BLaER1 (cell line): ENCODE results near the gene TRIM3.
A peak's percentile ranks its signal among the peaks of the same experiment; 100 is the strongest.

Experiments
- H3K27ac ChIP-seq: shearing (Covaris generic); formaldehyde crosslinking; 2 replicates; pipeline ENCODE4 v1.8.1; 2022
- H3K27me3 ChIP-seq: shearing (Covaris generic); formaldehyde crosslinking; 2 replicates; pipeline ENCODE4 v1.8.1; 2022
- H3K36me3 ChIP-seq: shearing (Covaris generic); formaldehyde crosslinking; 2 replicates; pipeline ENCODE4 v1.8.1; 2022
- H3K4me1 ChIP-seq: shearing (Covaris generic); formaldehyde crosslinking; 2 replicates; pipeline ENCODE4 v1.8.1; 2022
- H3K4me2 ChIP-seq: shearing (Covaris generic); formaldehyde crosslinking; 2 replicates; pipeline ENCODE4 v1.8.1; 2022
- H3K4me3 ChIP-seq: shearing (Covaris generic); formaldehyde crosslinking; 2 replicates; pipeline ENCODE4 v1.8.1; 2022
- H3K9ac ChIP-seq: shearing (Covaris generic); formaldehyde crosslinking; 2 replicates; pipeline ENCODE4 v1.8.1; 2022
- H3K9me3 ChIP-seq: shearing (Covaris generic); formaldehyde crosslinking; 2 replicates; pipeline ENCODE4 v1.8.1; 2022
- H4K20me1 ChIP-seq: shearing (Covaris generic); formaldehyde crosslinking; 2 replicates; pipeline ENCODE4 v1.8.1; 2022
- Cebpa-rat ChIP-seq: shearing (Covaris generic); IDR thresholded peaks from 2 replicates; pipeline ENCODE4 v1.8.1; 2022

The TRIM3 gene

GRCh38 chr11:6405846-6406245 is 67.9 kb downstream of the TRIM3 start:
- H3K9me3 ChIP-seq, result no peaks in the 10 kb centered on the region
- no peak overlapping the region for H3K4me3 ChIP-seq
- H3K27ac ChIP-seq, result no peak overlapping the region
- no peaks in the 10 kb centered on the region for H3K27me3 ChIP-seq
- peaks cover 47% of the 10 kb centered on the region for H3K4me1 ChIP-seq
- no peak for TF ChIP-seq Cebpa-rat
- H3K36me3 ChIP-seq, result peaks cover 20% of the 10 kb centered on the region
- H3K4me2 ChIP-seq, result no peak overlapping the region
- H3K9ac ChIP-seq, result no peak overlapping the region
- H4K20me1 ChIP-seq, result peaks cover 47% of the 10 kb centered on the region

GRCh38 chr11:6405052-6405667 is 68.6 kb downstream of the TRIM3 start:
- no peak overlapping the region for H3K27ac ChIP-seq
- H3K9me3 ChIP-seq, result no peaks in the 10 kb centered on the region
- no peak for TF ChIP-seq Cebpa-rat
- peaks cover 51% of the 10 kb centered on the region for H3K4me1 ChIP-seq
- no peak overlapping the region for H3K9ac ChIP-seq
- peaks cover 47% of the 10 kb centered on the region for H4K20me1 ChIP-seq
- H3K36me3 ChIP-seq, result peaks cover 20% of the 10 kb centered on the region
- peak overlapping the region; percentile 82 for H3K4me2 ChIP-seq
- H3K27me3 ChIP-seq, result no peaks in the 10 kb centered on the region
- no peak overlapping the region for H3K4me3 ChIP-seq

GRCh38 chr11:6404342-6405051 is 69.2 kb downstream of the TRIM3 start:
- peaks cover 51% of the 10 kb centered on the region for H3K4me1 ChIP-seq
- peak overlapping the region; percentile 82 for H3K4me2 ChIP-seq
- no peak overlapping the region for H3K27ac ChIP-seq
- no peak overlapping the region for H3K9ac ChIP-seq
- TF ChIP-seq Cebpa-rat, result no peak
- no peaks in the 10 kb centered on the region for H3K9me3 ChIP-seq
- peaks cover 47% of the 10 kb centered on the region for H4K20me1 ChIP-seq
- H3K4me3 ChIP-seq, result no peak overlapping the region
- peaks cover 16% of the 10 kb centered on the region for H3K36me3 ChIP-seq
- H3K27me3 ChIP-seq, result no peaks in the 10 kb centered on the region

GRCh38 chr11:6403539-6403938 is 70.2 kb downstream of the TRIM3 start:
- Histone ChIP-seq H3K27ac (no peak overlapping the region), H3K4me2 (peak overlapping the region; percentile 82), H3K9me3 (no peaks in the 10 kb centered on the region), H3K4me1 (peaks cover 51% of the 10 kb centered on the region), H3K9ac (no peak overlapping the region), H4K20me1 (peaks cover 47% of the 10 kb centered on the region), H3K36me3 (peaks cover 23% of the 10 kb centered on the region), H3K4me3 (no peak overlapping the region), H3K27me3 (no peaks in the 10 kb centered on the region)
- no peak for TF ChIP-seq Cebpa-rat

- Histone ChIP-seq H3K9ac (peak overlapping the region; percentile 32; the same call in 1 of the 2 replicates), H3K4me2 (peak overlapping the region; percentile 82), H4K20me1 (peaks cover 47% of the 10 kb centered on the region), H3K27ac (peak overlapping the region; percentile 48), H3K27me3 (no peaks in the 10 kb centered on the region), H3K36me3 (peaks cover 31% of the 10 kb centered on the region), H3K4me1 (peaks cover 51% of the 10 kb centered on the region), H3K9me3 (no peaks in the 10 kb centered on the region), H3K4me3 (peak overlapping the region; percentile 18; the same call in 1 of the 2 replicates)
- TF ChIP-seq Cebpa-rat, result no peak
Measured at GRCh38 chr11:6402561-6402981, 71.2 kb downstream of the TRIM3 start.

GRCh38 chr11:6402061-6402470 is 71.7 kb downstream of the TRIM3 start:
- H3K9ac ChIP-seq, result peak overlapping the region; percentile 32; the same call in 1 of the 2 replicates
- peaks cover 51% of the 10 kb centered on the region for H3K4me1 ChIP-seq
- peaks cover 45% of the 10 kb centered on the region for H4K20me1 ChIP-seq
- H3K27ac ChIP-seq, result peak overlapping the region; percentile 48
- peak overlapping the region; percentile 82 for H3K4me2 ChIP-seq
- TF ChIP-seq Cebpa-rat, result no peak
- peak overlapping the region; percentile 18; the same call in 1 of the 2 replicates for H3K4me3 ChIP-seq
- no peaks in the 10 kb centered on the region for H3K27me3 ChIP-seq
- H3K9me3 ChIP-seq, result no peaks in the 10 kb centered on the region
- H3K36me3 ChIP-seq, result peaks cover 34% of the 10 kb centered on the region

- Histone ChIP-seq H3K9me3 (no peaks in the 10 kb centered on the region), H3K4me3 (no peak overlapping the region), H4K20me1 (peaks cover 39% of the 10 kb centered on the region), H3K4me1 (peaks cover 51% of the 10 kb centered on the region), H3K9ac (no peak overlapping the region), H3K27ac (peak overlapping the region; percentile 48), H3K27me3 (no peaks in the 10 kb centered on the region), H3K36me3 (peaks cover 34% of the 10 kb centered on the region), H3K4me2 (peak overlapping the region; percentile 82)
- no peak for TF ChIP-seq Cebpa-rat
Measured at GRCh38 chr11:6401464-6401863, 72.3 kb downstream of the TRIM3 start.

- Histone ChIP-seq H3K4me3 (no peak overlapping the region), H3K27me3 (no peaks in the 10 kb centered on the region), H3K4me2 (peak overlapping the region; percentile 82), H3K36me3 (peaks cover 36% of the 10 kb centered on the region), H3K4me1 (peaks cover 51% of the 10 kb centered on the region), H3K27ac (no peak overlapping the region; the same call in 1 of the 2 replicates), H4K20me1 (peaks cover 31% of the 10 kb centered on the region), H3K9ac (no peak overlapping the region), H3K9me3 (no peaks in the 10 kb centered on the region)
- no peak for TF ChIP-seq Cebpa-rat
Measured at GRCh38 chr11:6400431-6401345, 73.1 kb downstream of the TRIM3 start.
